ENCODE results near the gene UTY.
"Not testable (repeated sequence)": the region's sequence is repeated elsewhere in the genome, so short reads cannot be mapped to it uniquely, and the experiment has no call there.

UTY gene

GRCh38 chrY:13296176-13296890, 183.5 kb downstream of the UTY start:
- no peak for DNase-seq

DNA sequence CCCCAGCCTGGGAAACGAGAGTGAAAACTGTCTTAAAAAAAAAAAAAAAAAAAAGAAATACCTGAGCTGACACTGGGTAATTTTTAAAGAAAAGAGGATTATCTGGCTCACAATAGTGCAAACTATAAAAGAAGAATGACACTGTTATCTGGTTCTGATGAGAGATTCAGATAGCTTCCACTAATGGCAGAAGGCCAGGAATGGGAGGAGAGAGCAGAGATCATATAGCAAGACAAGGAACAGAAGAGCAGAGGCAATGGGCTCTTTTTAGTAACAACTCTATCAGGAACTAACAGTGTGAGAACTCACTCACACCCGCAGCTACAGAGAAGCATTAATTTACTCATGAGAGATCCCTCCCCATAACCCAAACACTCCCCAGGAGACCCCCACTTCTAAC, 184.8 kb downstream of the UTY start:
- DNase-seq, result no peak

GRCh38 chrY:13291199-13291598, 188.6 kb downstream of the UTY start:
- no peak for DNase-seq

DNA sequence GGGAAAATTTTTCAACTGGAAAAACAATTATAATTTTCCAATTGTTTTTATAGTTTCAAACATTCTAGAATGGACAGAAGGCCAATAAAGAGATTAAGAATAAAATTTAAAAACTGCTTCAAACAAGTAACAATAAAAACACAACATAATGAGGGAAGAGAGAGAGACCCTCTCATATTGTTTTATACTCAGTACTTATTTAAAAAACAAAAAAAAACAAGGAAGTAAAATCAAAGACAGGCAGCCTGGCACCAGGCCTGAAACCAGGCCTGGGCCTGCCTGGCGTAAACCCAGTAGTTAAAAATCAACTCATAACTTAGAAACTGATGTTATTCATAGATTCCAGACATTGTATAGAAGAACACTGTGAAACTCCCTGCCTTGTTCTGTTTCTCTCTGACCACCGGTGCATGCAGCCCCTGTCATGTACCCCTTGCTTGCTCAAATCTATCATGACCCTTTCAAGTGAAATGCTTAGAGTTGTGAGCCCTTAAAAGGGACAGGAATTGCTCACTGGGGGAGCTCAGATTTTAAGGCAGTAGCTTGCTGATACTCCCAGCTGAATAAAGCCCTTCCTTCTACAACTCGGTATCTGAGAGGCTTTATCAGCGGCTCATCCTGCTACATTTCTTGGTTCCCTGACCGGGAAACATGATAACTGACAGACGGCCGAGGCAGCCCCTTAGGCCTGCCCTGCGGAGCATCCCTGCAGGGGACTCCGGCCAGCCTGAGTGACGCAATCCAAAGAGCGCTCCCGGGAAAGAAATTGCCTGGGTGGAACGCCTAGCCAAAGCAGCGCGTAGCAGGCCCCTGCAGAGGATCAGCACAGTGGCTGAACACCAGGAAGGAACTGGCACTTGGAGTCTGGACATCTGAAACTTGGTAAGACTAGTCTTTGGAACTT, 197.4 kb downstream of the UTY start:
- DNase-seq, result not testable (repeated sequence)

GRCh38 chrY:13279561-13279960, 200.3 kb downstream of the UTY start:
- no peak for DNase-seq

GRCh38 chrY:13271706-13272105, 208.1 kb downstream of the UTY start:
- no peak for DNase-seq

- DNase-seq, result not testable (repeated sequence)
Measured at GRCh38 chrY:13253941-13254440, 225.8 kb downstream of the UTY start.

GRCh38 chrY:13250421-13250820, 229.4 kb downstream of the UTY start:
- no peak for DNase-seq

DNA sequence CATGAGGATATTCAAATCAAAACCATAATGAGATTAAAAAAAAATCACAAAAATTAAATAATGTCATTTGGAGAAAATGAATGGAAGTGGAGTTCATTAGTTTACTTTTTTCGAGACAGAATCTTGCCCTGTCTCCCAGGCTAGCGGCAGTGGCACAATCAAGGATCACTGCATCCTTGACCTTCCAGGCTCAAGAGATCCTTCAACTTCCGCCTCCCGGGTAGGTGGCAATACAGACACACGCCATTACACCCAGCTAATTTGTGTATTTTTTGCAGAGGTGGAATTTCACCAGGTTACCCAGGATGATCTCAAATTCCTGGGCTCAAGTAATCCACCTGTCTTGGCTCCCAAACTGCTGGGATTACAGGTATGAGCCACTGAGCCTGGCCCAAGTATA, 236.1 kb downstream of the UTY start:
- DNase-seq, result no peak

DNA sequence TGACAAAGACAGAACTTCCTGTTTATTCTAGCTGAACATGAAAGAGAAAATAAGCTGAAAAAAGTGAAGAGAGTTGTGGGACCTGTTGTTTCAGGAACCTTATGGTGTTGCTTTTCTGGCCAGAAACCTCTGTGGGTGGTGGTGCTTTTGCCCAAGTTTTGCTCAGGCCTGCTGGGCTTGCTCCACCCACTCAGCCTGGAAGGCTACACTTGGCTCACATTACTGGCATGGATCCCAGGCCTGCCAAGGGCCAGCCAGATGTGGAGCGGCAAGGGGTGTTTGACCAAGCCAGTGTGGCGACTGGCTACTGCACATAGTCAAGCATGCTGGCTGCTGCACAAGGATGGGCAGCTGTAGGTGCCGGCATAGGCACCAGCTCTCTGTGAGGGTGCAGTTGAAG, 245.9 kb downstream of the UTY start:
- no peak for DNase-seq

DNA sequence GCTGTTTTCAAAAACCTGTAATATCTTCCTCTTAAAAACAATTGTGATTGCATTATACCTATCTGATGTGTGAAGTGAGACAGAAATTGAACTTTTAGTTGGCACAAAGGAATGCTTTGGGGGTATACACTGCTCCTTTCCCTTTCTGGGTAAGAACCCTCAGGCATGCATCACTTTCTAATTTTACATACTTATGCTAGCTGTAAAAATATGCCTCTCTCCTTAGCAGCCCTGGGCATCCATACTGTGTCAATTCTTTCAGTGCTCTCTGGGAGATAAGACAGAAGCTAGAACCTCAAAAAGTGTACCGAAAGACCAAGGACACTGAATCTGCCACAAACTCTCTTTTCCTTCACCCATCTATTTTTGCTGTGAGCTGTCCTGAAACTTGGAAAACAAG, 246.7 kb downstream of the UTY start:
- no peak for DNase-seq

- no peak for DNase-seq
Measured at GRCh38 chrY:13227354-13227953, 252.4 kb downstream of the UTY start.

GRCh38 chrY:13210961-13211646, 268.7 kb downstream of the UTY start:
- DNase-seq, result no peak

DNA sequence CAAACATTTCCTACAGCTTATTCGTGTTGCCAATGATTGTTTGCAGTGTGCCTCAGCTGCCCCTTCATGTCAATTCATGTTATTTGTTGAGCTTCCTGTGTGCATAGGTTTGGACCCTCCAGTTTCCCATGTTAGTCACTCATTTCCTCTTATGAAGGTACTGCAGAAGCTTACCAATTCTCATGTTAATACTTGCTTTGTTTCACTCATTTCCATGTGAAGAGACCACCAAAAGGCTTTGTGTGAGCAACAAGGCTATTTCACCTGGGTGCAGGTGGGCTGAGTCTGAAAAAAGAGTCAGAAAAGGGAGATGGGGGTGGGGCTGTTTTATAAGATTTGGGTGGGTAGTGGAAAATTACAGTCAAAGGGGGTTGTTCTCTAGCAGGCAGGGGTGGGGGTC, 274.6 kb downstream of the UTY start:
- no peak for DNase-seq

Measured in stimulated activated CD8-positive, alpha-beta memory T cell treated with anti-CD3 and anti-CD28 coated beads, Interleukin-4, amount 100 ng/mL, for 48 hours (primary cell).